H1 (cell line): Measurements from ENCODE around the gene SIX3. TPM values are rescaled to one million over a fixed set of nuclear protein-coding genes. Genes with fewer than 3 reads are reported as not detected.

Experiments used
- BACH1 ChIP-seq: IDR thresholded peaks from 2 replicates; pipeline ENCODE4 v1.6.1; 2012; ENCODE audit warnings: low read length, improper control_type of control experiment
- BCL11A ChIP-seq, 2 experiments: IDR thresholded peaks; one replicate each; pipeline ENCODE4 v1.6.1; 2011; ENCODE audit warnings: low read depth in 2 of 2, low read length in 2 of 2, mild to moderate bottlenecking in 2 of 2
- CHD2 ChIP-seq: IDR thresholded peaks from 2 replicates; pipeline ENCODE4 v1.6.1; 2012; ENCODE audit warnings: low read length, improper control_type of control experiment
- CTCF ChIP-seq, 3 experiments: IDR thresholded peaks; 1 replicate in 2 of 3; 2 replicates in 1 of 3; pipeline versions ENCODE4 v1.5.1 to v1.6.1; 2011; ENCODE audit warnings: low read length in 3 of 3, mild to moderate bottlenecking in 3 of 3, inconsistent platforms in 2 of 3, low read depth in 1 of 3, moderate library complexity in 1 of 3; ENCODE audit not compliant: insufficient read depth in 1 of 3; ENCODE audit errors: control extremely low read depth in 1 of 3
- EZH2 ChIP-seq: fragments of 200-600 bp; sonication (generic); IDR thresholded peaks from 2 replicates; pipeline ENCODE4 v1.7.1; 2012; ENCODE audit warnings: low read depth, mild to moderate bottlenecking, moderate library complexity, low read length, inconsistent platforms; ENCODE audit not compliant: severe bottlenecking
- GABPA ChIP-seq: IDR thresholded peaks from 2 replicates; pipeline ENCODE4 v1.6.1; 2011; ENCODE audit warnings: mild to moderate bottlenecking, low read length, moderate library complexity, borderline replicate concordance; ENCODE audit not compliant: insufficient read depth
- GTF2F1 ChIP-seq: IDR thresholded peaks from 2 replicates; pipeline ENCODE4 v1.6.1; 2012; ENCODE audit warnings: low read depth, low read length, improper control_type of control experiment, borderline replicate concordance
- HDAC2 ChIP-seq, 2 experiments: fragments of 300-600 bp in 1 of 2; sonication (generic) in 1 of 2; IDR thresholded peaks; 2 replicates each; pipeline ENCODE4 v1.6.1; 2011 to 2012; ENCODE audit warnings: low read depth in 2 of 2, low read length in 2 of 2, mild to moderate bottlenecking in 2 of 2, moderate library complexity in 2 of 2, borderline replicate concordance in 1 of 2, inconsistent platforms in 1 of 2
- KDM1A ChIP-seq: fragments of 200-600, 300-600 bp; sonication (generic); IDR thresholded peaks from 2 replicates; pipeline ENCODE4 v1.7.1; 2016; ENCODE audit warnings: mild to moderate bottlenecking, low read length, borderline replicate concordance
- KDM5A ChIP-seq: fragments of 200-600 bp; IDR thresholded peaks from 2 replicates; pipeline ENCODE4 v1.7.1; 2012; ENCODE audit warnings: mild to moderate bottlenecking, low read length, inconsistent platforms, mixed read lengths
- NANOG ChIP-seq: IDR thresholded peaks from 2 replicates; pipeline ENCODE4 v1.6.1; 2011; ENCODE audit warnings: low read length, low read depth, mild to moderate bottlenecking, inconsistent platforms; ENCODE audit not compliant: insufficient read depth, poor library complexity, severe bottlenecking
- PHF8 ChIP-seq: fragments of 200-600 bp; sonication (generic); conservative IDR thresholded peaks from 2 replicates; pipeline ENCODE4 v1.7.1; 2012; ENCODE audit warnings: low read depth, mild to moderate bottlenecking, inconsistent platforms, low read length, moderate library complexity
- POLR2AphosphoS5 ChIP-seq: IDR thresholded peaks from 2 replicates; pipeline ENCODE4 v1.6.1; 2011; ENCODE audit warnings: low read depth, low read length
- RBBP5 ChIP-seq: IDR thresholded peaks from 2 replicates; pipeline ENCODE4 v1.7.1; 2012; ENCODE audit warnings: low read depth, mild to moderate bottlenecking, inconsistent platforms, low read length, moderate library complexity, borderline replicate concordance
- RFX5 ChIP-seq: IDR thresholded peaks from 2 replicates; pipeline ENCODE4 v1.6.1; 2011; ENCODE audit warnings: low read depth, low read length, improper control_type of control experiment, borderline replicate concordance
- TAF1 ChIP-seq: IDR thresholded peaks from 2 replicates; pipeline ENCODE4 v1.6.1; 2011; ENCODE audit warnings: mild to moderate bottlenecking, low read depth, low read length
- USF2 ChIP-seq: IDR thresholded peaks from 2 replicates; pipeline ENCODE4 v1.6.1; 2011; ENCODE audit warnings: low read length, improper control_type of control experiment
- YY1 ChIP-seq: IDR thresholded peaks from 2 replicates; pipeline ENCODE4 v1.6.1; 2011; ENCODE audit warnings: low read depth, mild to moderate bottlenecking, low read length
- ZNF274 ChIP-seq: IDR thresholded peaks from 2 replicates; pipeline ENCODE4 v1.7.0; 2012; ENCODE audit warnings: low read length, borderline replicate concordance; ENCODE audit errors: extremely low read depth
- polyA plus RNA-seq, 7 experiments: library from polyadenylated mRNA; depleted of rRNA in 3 of 7; stranded (reverse) in 5 of 7; unstranded in 2 of 7; fragments of >200 nt in 5 of 7; fragments of 200-250 nt in 2 of 7; gene quantifications; 1 replicate in 5 of 7; 2 replicates in 1 of 7; 4 replicates in 1 of 7; pipeline versions ENCODE4 v1.2.1 to v1.2.3, GENCODE V29; 2011 to 2013; ENCODE audit warnings: missing spikeins in 2 of 7, mixed read lengths in 2 of 7
- total RNA-seq: library from RNA; stranded (reverse); fragmentation: NEBNext Ultra II Directional; extraction: Animal tissue kit (Norgen Biotek cat#: 25700); gene quantifications from 2 replicates; pipeline ENCODE4 v1.2.1, GENCODE V29; 2021

Gene SIX3
- total and polyA plus RNA-seq, 2 of the 8 experiments (the other 6 are each of a cell fraction or from before 2014, with no cell fraction given): 0.02 to 0.19 TPM

DNA sequence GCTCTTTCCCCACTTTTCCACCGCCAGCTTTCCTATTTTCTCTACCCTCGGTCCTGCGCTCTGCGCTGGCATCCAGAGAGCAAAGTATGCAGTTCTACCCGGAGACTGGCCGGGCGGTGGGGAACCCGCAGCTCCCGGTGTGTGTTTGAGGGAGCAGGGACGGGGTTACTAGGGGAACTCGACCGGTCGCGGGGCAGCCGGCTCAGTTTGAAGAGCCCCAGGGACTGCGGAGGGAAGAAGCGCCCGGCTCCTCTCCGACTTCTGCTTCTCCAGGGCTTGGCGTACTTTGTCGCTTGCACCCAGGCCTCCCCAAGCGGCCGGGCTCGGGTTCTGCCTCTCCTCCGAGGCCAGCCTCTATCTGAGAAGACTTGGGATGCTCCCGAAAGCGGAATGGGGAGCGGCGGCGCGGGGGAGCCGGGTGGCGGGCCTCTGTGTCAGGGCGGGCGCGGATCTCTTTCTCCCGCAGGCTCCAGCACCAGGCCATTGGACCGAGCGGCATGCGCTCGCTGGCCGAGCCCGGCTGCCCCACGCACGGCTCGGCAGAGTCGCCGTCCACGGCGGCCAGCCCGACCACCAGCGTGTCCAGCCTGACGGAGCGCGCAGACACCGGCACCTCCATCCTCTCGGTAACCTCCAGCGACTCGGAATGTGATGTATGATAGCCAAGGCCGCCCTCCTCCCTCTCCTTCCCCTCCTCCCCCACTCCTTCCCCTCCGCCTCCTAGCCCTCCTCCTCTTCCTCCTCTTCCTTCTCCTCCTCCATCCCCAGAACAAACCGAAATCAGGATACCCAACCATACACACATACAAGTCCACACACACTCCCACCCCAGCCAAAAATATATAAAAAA, 2.8 kb downstream of the SIX3 start (continued):
- TF ChIP-seq GABPA (no peak), KDM1A (0 out of 2 replicates have a peak, but pooled peaks have one; percentile 14), HDAC2 (IDR thresholded peaks at IDR 0.05; ENCODE audit: borderline replicate concordance in 1 of 2, low read depth in 2 of 2, low read length in 2 of 2) (peak in 1 of 2 experiments; percentile 20; a peak in 1 of 4 replicates), USF2 (no peak), ZNF274 (no peak), YY1 (no peak), TAF1 (no peak), RFX5 (no peak), RBBP5 (no peak; the same call in 1 of the 2 replicates), NANOG (no peak), BCL11A (IDR thresholded peaks at IDR 0.05; ENCODE audit: low read depth in 2 of 2, low read length in 2 of 2) (no peak), BACH1 (no peak), POLR2AphosphoS5 (0 out of 2 replicates have a peak, but pooled peaks have one; percentile 22), KDM5A (no peak), CTCF (IDR thresholded peaks at IDR 0.05; ENCODE audit: control extremely low read depth in 1 of 3, insufficient read depth in 1 of 3, low read depth in 1 of 3, low read length in 3 of 3) (no peak), PHF8 (no peak), EZH2 (peak; percentile 75), CHD2 (no peak), GTF2F1 (no peak)
